H1 (cell line): ENCODE data around the gene KRT84. TPM values are rescaled to one million over a fixed set of nuclear protein-coding genes. Genes with fewer than 3 reads are reported as not detected.

ENCODE experiments used
- CTCF ChIA-PET: fragments of 300-600 bp; sonication (Branson Sonifier 250); formaldehyde crosslinking; loops from one replicate; lab custom pipeline; 2021; ENCODE audit not compliant: partially characterized antibody; lab: Charles Lee
- POLR2A ChIA-PET: fragments of 300-600 bp; sonication (Branson Sonifier 250); formaldehyde crosslinking; loops from one replicate; lab custom pipeline; 2021; ENCODE audit warnings: inconsistent platforms; ENCODE audit not compliant: partially characterized antibody; lab: Charles Lee
- DNase-seq, 2 experiments: peaks; one replicate each; pipeline versions ENCODE4 v3.0.0 to v3.0.0-alpha.2; 2010 to 2022; ENCODE audit warnings: low spot score in 2 of 2, low read depth in 1 of 2, mixed read lengths in 1 of 2
- FAIRE-seq: peaks from 2 replicates; lab custom pipeline; 2011; peaks lifted over from hg19 to GRCh38; lab: Jason Lieb, UNC
- H2AFZ ChIP-seq: 2 replicates; pipeline ENCODE4 v1.8.1; 2012; ENCODE audit warnings: low read length, inconsistent platforms
- H2AK5ac ChIP-seq: 2 replicates; pipeline ENCODE4 v1.6.1; 2013; ENCODE audit warnings: low read depth, low read length
- H2BK120ac ChIP-seq: replicated peaks from 2 replicates; pipeline ENCODE3; 2013; ENCODE audit warnings: low read depth, low read length, inconsistent platforms
- H2BK12ac ChIP-seq: 2 replicates; pipeline ENCODE4 v1.6.1; 2013; ENCODE audit warnings: low read depth, low read length
- H2BK15ac ChIP-seq: 2 replicates; pipeline ENCODE4 v1.6.1; 2013; ENCODE audit warnings: low read length
- H2BK20ac ChIP-seq: 2 replicates; pipeline ENCODE4 v1.6.1; 2013; ENCODE audit warnings: low read length
- H2BK5ac ChIP-seq: 2 replicates; pipeline ENCODE4 v1.6.1; 2013; ENCODE audit warnings: low read depth, low read length
- H3K14ac ChIP-seq: 2 replicates; pipeline ENCODE4 v1.6.1; 2013; ENCODE audit warnings: inconsistent platforms; ENCODE audit not compliant: insufficient read length
- H3K18ac ChIP-seq: 2 replicates; pipeline ENCODE4 v1.6.1; 2013; ENCODE audit warnings: low read length; ENCODE audit errors: extremely low read depth
- H3K23ac ChIP-seq: 2 replicates; pipeline ENCODE4 v1.6.1; 2013; ENCODE audit warnings: inconsistent platforms; ENCODE audit not compliant: insufficient read length
- H3K23me2 ChIP-seq: 2 replicates; pipeline ENCODE4 v1.6.1; 2013; ENCODE audit warnings: low read depth, low read length
- H3K27ac ChIP-seq: 2 replicates; pipeline ENCODE4 v1.6.1; 2011; ENCODE audit warnings: low read depth, low read length, inconsistent platforms
- H3K27me3 ChIP-seq, 4 experiments: replicated peaks in 1 of 4; 1 replicate in 1 of 4; 2 replicates in 3 of 4; pipeline versions ENCODE4 v1.6.1 to v1.8.1; 2011 to 2013; ENCODE audit warnings: low read length in 3 of 4, mild to moderate bottlenecking in 3 of 4, inconsistent platforms in 2 of 4, mixed read lengths in 2 of 4, moderate library complexity in 1 of 4; ENCODE audit not compliant: control insufficient read depth in 3 of 4, insufficient read depth in 3 of 4; ENCODE audit errors: extremely low read depth in 1 of 4
- H3K36me3 ChIP-seq, 4 experiments: 2 replicates each; pipeline versions ENCODE4 v1.6.1 to v1.8.1; 2011 to 2013; ENCODE audit warnings: mild to moderate bottlenecking in 4 of 4, low read length in 3 of 4, moderate library complexity in 2 of 4, control low read depth in 1 of 4, inconsistent platforms in 1 of 4; ENCODE audit not compliant: insufficient read depth in 4 of 4, control insufficient read depth in 2 of 4
- H3K4ac ChIP-seq: replicated peaks from 2 replicates; pipeline ENCODE3; 2013; ENCODE audit warnings: low read length, low read depth, mixed read lengths, inconsistent platforms; ENCODE audit not compliant: insufficient read length
- H3K4me1 ChIP-seq, 4 experiments: replicated peaks in 1 of 4; 1 replicate in 1 of 4; 2 replicates in 3 of 4; pipeline versions ENCODE4 v1.6.1 to v1.8.1; 2011 to 2013; ENCODE audit warnings: low read length in 3 of 4, inconsistent platforms in 2 of 4, mixed read lengths in 1 of 4; ENCODE audit not compliant: insufficient read depth in 4 of 4, control insufficient read depth in 3 of 4
- H3K4me2 ChIP-seq, 2 experiments: 2 replicates each; pipeline versions ENCODE4 v1.6.1 to v1.8.1; 2011 to 2013; ENCODE audit warnings: low read depth in 2 of 2, low read length in 2 of 2, control low read depth in 1 of 2, inconsistent platforms in 1 of 2, mild to moderate bottlenecking in 1 of 2; ENCODE audit not compliant: insufficient read depth in 1 of 2
- H3K4me3 ChIP-seq, 4 experiments: fragments of 200-600, 300-600 bp in 1 of 4; sonication (generic), shearing (Covaris generic), sonication (Bioruptor Twin) in 1 of 4; 2 replicates each; pipeline versions ENCODE4 v1.5.1 to v1.8.1; 2011 to 2016; ENCODE audit warnings: low read length in 4 of 4, low read depth in 3 of 4, control low read depth in 2 of 4, inconsistent platforms in 2 of 4, mild to moderate bottlenecking in 2 of 4, mixed read lengths in 1 of 4, moderate library complexity in 1 of 4; ENCODE audit not compliant: insufficient read depth in 2 of 4; ENCODE audit errors: extremely low read depth in 1 of 4
- H3K56ac ChIP-seq: replicated peaks from 2 replicates; pipeline ENCODE3; 2013; ENCODE audit warnings: low read depth, mild to moderate bottlenecking, mixed read lengths, low read length, inconsistent platforms; ENCODE audit not compliant: insufficient read length
- H3K79me1 ChIP-seq: 2 replicates; pipeline ENCODE4 v1.6.1; 2013; ENCODE audit warnings: low read depth, low read length, control low read depth
- H3K79me2 ChIP-seq, 2 experiments: 2 replicates each; pipeline versions ENCODE4 v1.6.1 to v1.8.1; 2012 to 2013; ENCODE audit warnings: low read length in 2 of 2, mild to moderate bottlenecking in 2 of 2, inconsistent platforms in 1 of 2; ENCODE audit not compliant: insufficient read depth in 2 of 2, control insufficient read depth in 1 of 2
- H3K9ac ChIP-seq, 4 experiments: replicated peaks in 1 of 4; 1 replicate in 1 of 4; 2 replicates in 3 of 4; pipeline versions ENCODE4 v1.6.1 to v1.8.1; 2011 to 2013; ENCODE audit warnings: low read depth in 3 of 4, low read length in 3 of 4, control low read depth in 2 of 4, mild to moderate bottlenecking in 2 of 4, moderate library complexity in 2 of 4, inconsistent platforms in 1 of 4; ENCODE audit errors: extremely low read depth in 1 of 4
- H3K9me3 ChIP-seq, 2 experiments: 2 replicates each; pipeline versions ENCODE4 v1.6.1 to v1.8.1; 2012 to 2013; ENCODE audit warnings: mild to moderate bottlenecking in 2 of 2, moderate library complexity in 2 of 2, control low read depth in 1 of 2, inconsistent platforms in 1 of 2, low read depth in 1 of 2, low read length in 1 of 2, mixed read lengths in 1 of 2; ENCODE audit not compliant: insufficient read depth in 2 of 2
- H4K20me1 ChIP-seq, 2 experiments: replicated peaks in 1 of 2; 2 replicates each; pipeline versions ENCODE3 to v1.8.1; 2011 to 2013; ENCODE audit warnings: inconsistent platforms in 2 of 2, low read length in 2 of 2, mild to moderate bottlenecking in 1 of 2; ENCODE audit not compliant: insufficient read depth in 2 of 2, control insufficient read depth in 1 of 2
- H4K5ac ChIP-seq: 2 replicates; pipeline ENCODE4 v1.6.1; 2013; ENCODE audit warnings: low read length, low read depth, mixed read lengths, inconsistent platforms; ENCODE audit not compliant: insufficient read length
- H4K8ac ChIP-seq: 2 replicates; pipeline ENCODE4 v1.8.0; 2013; ENCODE audit warnings: mild to moderate bottlenecking, moderate library complexity, low read length, inconsistent platforms; ENCODE audit not compliant: insufficient read depth; ENCODE audit errors: extremely low read depth
- H4K91ac ChIP-seq: replicated peaks from 2 replicates; pipeline ENCODE3; 2013; ENCODE audit warnings: low read length, mixed read lengths, inconsistent platforms; ENCODE audit not compliant: insufficient read length
- BCL11A ChIP-seq, 2 experiments: IDR thresholded peaks; one replicate each; pipeline ENCODE4 v1.6.1; 2011; ENCODE audit warnings: low read depth in 2 of 2, low read length in 2 of 2, mild to moderate bottlenecking in 2 of 2
- CBX5 ChIP-seq: fragments of 300-800, 300-1000 bp; sonication (generic); IDR thresholded peaks from 2 replicates; pipeline ENCODE4 v1.7.1; 2016; ENCODE audit warnings: antibody characterized with exemption, low read length, low read depth
- CHD1 ChIP-seq: IDR thresholded peaks from 2 replicates; pipeline ENCODE4 v1.6.1; 2012; ENCODE audit warnings: low read depth, low read length, improper control_type of control experiment
- JUND ChIP-seq: IDR thresholded peaks from 2 replicates; pipeline ENCODE4 v1.6.1; 2011; ENCODE audit warnings: mild to moderate bottlenecking, improper control_type of control experiment, low read length
- KDM5A ChIP-seq: fragments of 200-600 bp; IDR thresholded peaks from 2 replicates; pipeline ENCODE4 v1.7.1; 2012; ENCODE audit warnings: mild to moderate bottlenecking, low read length, inconsistent platforms, mixed read lengths
- POLR2AphosphoS5 ChIP-seq: IDR thresholded peaks from 2 replicates; pipeline ENCODE4 v1.6.1; 2011; ENCODE audit warnings: low read depth, low read length
- SIN3A ChIP-seq, 2 experiments: IDR thresholded peaks in 1 of 2; conservative IDR thresholded peaks in 1 of 2; 2 replicates each; pipeline ENCODE4 v1.6.1; 2011 to 2012; ENCODE audit warnings: low read length in 2 of 2, improper control_type of control experiment in 1 of 2, low read depth in 1 of 2, mild to moderate bottlenecking in 1 of 2
- SP2 ChIP-seq: IDR thresholded peaks from 2 replicates; pipeline ENCODE4 v1.6.1; 2012; ENCODE audit warnings: mild to moderate bottlenecking, low read length, inconsistent platforms
- TCF12 ChIP-seq: IDR thresholded peaks from 2 replicates; pipeline ENCODE4 v1.6.1; 2011; ENCODE audit warnings: low read depth, mild to moderate bottlenecking, low read length
- ZNF274 ChIP-seq: IDR thresholded peaks from 2 replicates; pipeline ENCODE4 v1.7.0; 2012; ENCODE audit warnings: low read length, borderline replicate concordance; ENCODE audit errors: extremely low read depth
- WGBS, 2 experiments: shearing (Covaris generic) in 1 of 2; methylation state at CpG; one replicate each; pipeline versions ENCODE4 v1.1.6 to v1.1.7; 2013 to 2015; ENCODE audit warnings: low lambda C conversion rate in 2 of 2, mixed read lengths in 2 of 2, inconsistent platforms in 1 of 2, low coverage in 1 of 2, missing lambda C conversion rate in 1 of 2; ENCODE audit not compliant: insufficient replicate concordance in 2 of 2, insufficient coverage in 1 of 2, insufficient read length in 1 of 2; ENCODE audit errors: extremely low coverage in 1 of 2, missing lambda C conversion rate in 1 of 2; 5-methylcytosine and 5-hydroxymethylcytosine counted together
- polyA plus RNA-seq, 7 experiments: library from polyadenylated mRNA; depleted of rRNA in 3 of 7; stranded (reverse) in 5 of 7; unstranded in 2 of 7; fragments of >200 nt in 5 of 7; fragments of 200-250 nt in 2 of 7; gene quantifications; 1 replicate in 5 of 7; 2 replicates in 1 of 7; 4 replicates in 1 of 7; pipeline versions ENCODE4 v1.2.1 to v1.2.3, GENCODE V29; 2011 to 2013; ENCODE audit warnings: missing spikeins in 2 of 7, mixed read lengths in 2 of 7
- total RNA-seq: library from RNA; stranded (reverse); fragmentation: NEBNext Ultra II Directional; extraction: Animal tissue kit (Norgen Biotek cat#: 25700); gene quantifications from 2 replicates; pipeline ENCODE4 v1.2.1, GENCODE V29; 2021

Gene KRT84
- total and polyA plus RNA-seq, 2 of the 8 experiments (the other 6 are each of a cell fraction or from before 2014, with no cell fraction given): not detected

DNA sequence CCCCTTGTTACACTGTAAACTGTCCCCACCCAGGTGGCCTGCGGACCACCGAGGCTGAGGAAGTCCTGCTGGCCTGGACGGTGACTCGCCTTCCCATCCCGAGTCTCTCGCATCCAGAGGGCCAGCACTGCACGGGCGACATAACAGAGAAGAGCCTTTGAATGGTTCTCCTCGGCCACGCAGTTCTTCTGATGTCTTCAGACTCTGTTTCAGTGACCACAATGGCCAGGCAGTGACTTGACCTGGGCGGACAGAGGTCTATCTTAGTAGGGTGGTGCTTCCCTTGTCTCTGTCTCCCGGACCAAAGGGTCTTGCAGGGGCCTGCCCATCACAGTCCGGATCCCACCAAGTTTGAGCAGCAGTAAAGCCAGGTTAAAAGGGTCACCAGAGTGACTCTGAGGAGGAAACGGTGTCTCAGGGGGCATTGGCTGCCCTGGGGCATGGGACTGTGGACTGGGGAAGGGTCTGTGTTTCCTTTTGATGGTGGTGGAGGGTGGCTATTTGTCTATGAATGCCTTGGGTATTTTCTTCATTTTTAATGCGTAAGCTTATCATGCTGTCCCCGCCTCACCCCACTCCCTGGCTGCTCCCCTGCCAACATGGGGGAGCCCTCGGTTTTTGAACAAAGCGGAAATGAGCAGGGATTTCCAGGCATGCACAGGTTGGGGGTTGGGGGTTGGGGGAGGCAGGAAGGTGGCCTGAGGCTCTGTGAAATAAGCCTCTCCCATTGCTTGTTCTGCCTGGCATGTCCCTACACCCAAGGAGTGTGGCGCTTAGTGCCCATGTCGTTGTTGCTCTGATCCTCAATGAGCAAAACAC lies 28.5 kb downstream of the KRT84 start:
- H4K91ac ChIP-seq: no peak overlapping the region
- no peak overlapping the region for H2AFZ ChIP-seq

More for the DNA sequence above, 28.5 kb downstream of the KRT84 start:
- H4K8ac ChIP-seq: no peak overlapping the region
- no peak overlapping the region for H2BK12ac ChIP-seq
- H3K9me3 ChIP-seq: no peaks in the 10 kb centered on the region; a peak in 1 of 4 replicates
- no peak overlapping the region for H3K18ac ChIP-seq
- H3K27me3 ChIP-seq: no peaks in the 10 kb centered on the region
- no peak overlapping the region for H3K23ac ChIP-seq
- WGBS, 2 experiments: 91% methylated on average over 18 of the region's 20 CpGs; no CpG with 5 or more reads in 1 of the 2 experiments
- H3K4ac ChIP-seq: no peak overlapping the region
- no peak overlapping the region for H3K27ac ChIP-seq
- CTCF ChIA-PET: interaction anchor here (1.0 kb wide), 1 partner anchor 46 kb away, joined by 3 read pairs; no protein-coding TSS in a partner anchor
- H3K4me1 ChIP-seq: no peaks in the 10 kb centered on the region
- H2BK120ac ChIP-seq: no peak overlapping the region
- H3K23me2 ChIP-seq: no peaks in the 10 kb centered on the region
- FAIRE-seq (no peak), DNase-seq (no peak)
- H2BK20ac ChIP-seq: no peak overlapping the region
- H2AK5ac ChIP-seq: no peak overlapping the region
- no peaks in the 10 kb centered on the region for H3K79me2 ChIP-seq
- no peak overlapping the region for H3K4me3 ChIP-seq
- H3K14ac ChIP-seq: no peak overlapping the region
- H2BK15ac ChIP-seq: no peak overlapping the region
- TF ChIP-seq POLR2AphosphoS5 (no peak), TCF12 (no peak), SIN3A (conservative IDR thresholded peaks at IDR 0.05 in 1 of 2, IDR thresholded peaks at IDR 0.05 in 1 of 2; ENCODE audit: low read depth in 1 of 2, low read length in 2 of 2) (no peak), BCL11A (IDR thresholded peaks at IDR 0.05; ENCODE audit: low read depth in 2 of 2, low read length in 2 of 2) (no peak), CHD1 (no peak), JUND (no peak), KDM5A (no peak), CBX5 (no peak), ZNF274 (no peak), SP2 (no peak)
- no peaks in the 10 kb centered on the region for H4K20me1 ChIP-seq
- no peaks in the 10 kb centered on the region for H3K79me1 ChIP-seq
- H3K36me3 ChIP-seq: no peaks in the 10 kb centered on the region
- POLR2A ChIA-PET: no interaction called here
- no peak overlapping the region for H3K4me2 ChIP-seq
- H3K9ac ChIP-seq: no peak overlapping the region
- H3K56ac ChIP-seq: no peak overlapping the region
- no peak overlapping the region for H2BK5ac ChIP-seq
- H4K5ac ChIP-seq: no peak overlapping the region
